HepG2 (cell line): ENCODE data around the gene DBNDD1. TPM values are rescaled to one million over a fixed set of nuclear protein-coding genes. Genes with fewer than 3 reads are reported as not detected.

Experiments
- ATAC-seq: fragments of 200-7000 bp; cut with Tn5 transposase; 3 replicates; pipeline ENCODE4 v1.9.1; 2020; ENCODE audit warnings: mild to moderate bottlenecking, moderate library complexity
- BruUV-seq: library from RNA; stranded (reverse); fragments of 400-500 nt; replicated peaks from 2 replicates; lab custom pipeline; 2021; lab: Mats Ljungman, UMichigan
- CTCF ChIA-PET: fragments of 300-600 bp; formaldehyde crosslinking; extraction: SDS; loops from one replicate; lab custom pipeline; 2021; ENCODE audit warnings: low total read pairs, inconsistent platforms, low intra/inter-chr PET ratio; lab: Yijun Ruan, JAX
- POLR2A ChIA-PET: fragments of 350-600 bp; sonication (Branson Sonifier 250); formaldehyde crosslinking; loops from one replicate; lab custom pipeline; 2020; ENCODE audit warnings: antibody characterized with exemption, inconsistent platforms; lab: Yijun Ruan, JAX
- DNase-seq: peaks from one replicate; pipeline ENCODE4 v3.0.0-alpha.2; 2015; ENCODE audit warnings: low spot score
- FAIRE-seq: peaks from 3 replicates; lab custom pipeline; 2011; peaks lifted over from hg19 to GRCh38; lab: Jason Lieb, UNC
- H2AFZ ChIP-seq: one replicate; pipeline ENCODE4 v1.6.1; 2011; ENCODE audit warnings: low read length, inconsistent platforms
- H3K27ac ChIP-seq: fragments of 300-600 bp; 3 replicates; pipeline ENCODE4 v1.8.0; 2011; ENCODE audit warnings: mixed run types, mild to moderate bottlenecking, mixed read lengths, low read length, inconsistent platforms; ENCODE audit not compliant: insufficient read depth; ENCODE audit errors: extremely low read length
- H3K27me3 ChIP-seq, 2 experiments: fragments of 200-600 bp in 1 of 2; 2 replicates in 1 of 2; 3 replicates in 1 of 2; pipeline versions ENCODE4 v1.6.0 to v1.8.0; 2011; ENCODE audit warnings: low read length in 2 of 2, mild to moderate bottlenecking in 2 of 2, moderate library complexity in 2 of 2, inconsistent platforms in 1 of 2; ENCODE audit not compliant: insufficient read depth in 2 of 2, control insufficient read depth in 1 of 2
- H3K36me3 ChIP-seq, 2 experiments: fragments of 200-600 bp in 1 of 2; replicated peaks in 1 of 2; 2 replicates in 1 of 2; 3 replicates in 1 of 2; pipeline versions ENCODE4 v1.5.1 to v1.8.0; 2011; ENCODE audit warnings: low read length in 2 of 2, inconsistent platforms in 1 of 2; ENCODE audit not compliant: insufficient read depth in 2 of 2, control insufficient read depth in 1 of 2
- H3K4me1 ChIP-seq: 2 replicates; pipeline ENCODE4 v1.5.1; 2012; ENCODE audit warnings: low read length, inconsistent platforms; ENCODE audit not compliant: insufficient read depth
- H3K4me2 ChIP-seq: 2 replicates; pipeline ENCODE4 v1.6.0; 2011; ENCODE audit warnings: low read depth, low read length, inconsistent platforms
- H3K4me3 ChIP-seq, 3 experiments: fragments of 200-600 bp in 1 of 3; sonication (generic), shearing (Covaris generic) in 1 of 3; replicated peaks in 1 of 3; 2 replicates each; pipeline ENCODE4 v1.5.1; 2011 to 2016; ENCODE audit warnings: low read length in 3 of 3, inconsistent platforms in 2 of 3, low read depth in 2 of 3, mild to moderate bottlenecking in 2 of 3, control low read depth in 1 of 3, mixed read lengths in 1 of 3; ENCODE audit not compliant: insufficient read depth in 1 of 3
- H3K79me2 ChIP-seq: one replicate; pipeline ENCODE4 v1.6.1; 2011; ENCODE audit warnings: low read length, inconsistent platforms; ENCODE audit not compliant: insufficient read depth
- H3K9ac ChIP-seq: 2 replicates; pipeline ENCODE4 v1.6.0; 2011; ENCODE audit warnings: mild to moderate bottlenecking, low read depth, low read length, inconsistent platforms; ENCODE audit not compliant: insufficient read depth
- H3K9me3 ChIP-seq: 2 replicates; pipeline ENCODE4 v1.5.1; 2012; ENCODE audit warnings: mild to moderate bottlenecking, low read length
- H4K20me1 ChIP-seq: 2 replicates; pipeline ENCODE4 v1.6.0; 2011; ENCODE audit warnings: inconsistent platforms, mild to moderate bottlenecking, low read length, moderate library complexity; ENCODE audit not compliant: insufficient read depth
- AHR ChIP-seq: IDR thresholded peaks from 2 replicates; pipeline ENCODE4 v1.6.1; 2018; ENCODE audit warnings: missing genetic modification reagents, missing compliant biosample characterization
- ATF6 ChIP-seq: sonication (generic); formaldehyde crosslinking; conservative IDR thresholded peaks from 2 replicates; pipeline ENCODE4 v1.4.0; 2020; ENCODE audit warnings: missing genetic modification reagents
- IRX3 ChIP-seq: sonication (generic); formaldehyde crosslinking; IDR thresholded peaks from 2 replicates; pipeline ENCODE4 v1.8.1; 2023; ENCODE audit warnings: mild to moderate bottlenecking, low read depth, missing genetic modification reagents, borderline replicate concordance
- MLX ChIP-seq: IDR thresholded peaks from 2 replicates; pipeline ENCODE4 v1.6.1; 2016
- NPAS2 ChIP-seq: sonication (generic); formaldehyde crosslinking; IDR thresholded peaks from 2 replicates; pipeline ENCODE4 v1.8.0; 2022; ENCODE audit warnings: mild to moderate bottlenecking, missing genetic modification reagents, borderline replicate concordance
- PCBP1 ChIP-seq: fragments of 200-400 bp; formaldehyde crosslinking; IDR thresholded peaks from 2 replicates; pipeline ENCODE4 v1.6.1; 2017; ENCODE audit warnings: mild to moderate bottlenecking, low read depth, low read length, borderline replicate concordance
- PCBP2 ChIP-seq: fragments of 200-400 bp; formaldehyde crosslinking; optimal IDR thresholded peaks from 2 replicates; pipeline ENCODE3; 2018; ENCODE audit warnings: low read length, low read depth; ENCODE audit not compliant: poor library complexity, severe bottlenecking
- PTBP1 ChIP-seq: fragments of 200-400 bp; formaldehyde crosslinking; IDR thresholded peaks from 2 replicates; pipeline ENCODE4 v1.6.1; 2018; ENCODE audit warnings: low read length, low read depth; ENCODE audit not compliant: poor library complexity, severe bottlenecking
- SMYD3 ChIP-seq: sonication (generic); formaldehyde crosslinking; IDR thresholded peaks from 2 replicates; pipeline ENCODE4 v1.8.1; 2023; ENCODE audit warnings: mild to moderate bottlenecking, missing genetic modification reagents
- ZBTB1 ChIP-seq: sonication (generic); formaldehyde crosslinking; IDR thresholded peaks from 2 replicates; pipeline ENCODE4 v1.4.0; 2020; ENCODE audit warnings: missing genetic modification reagents, borderline replicate concordance
- ZC3H13 ChIP-seq: sonication (generic); formaldehyde crosslinking; IDR thresholded peaks from 2 replicates; pipeline ENCODE4 v1.8.1; 2023; ENCODE audit warnings: mild to moderate bottlenecking, missing genetic modification reagents, moderate library complexity
- ZFY ChIP-seq: sonication (generic); formaldehyde crosslinking; IDR thresholded peaks from 2 replicates; pipeline ENCODE4 v1.4.0; 2020; ENCODE audit warnings: missing genetic modification reagents
- ZNF30 ChIP-seq: sonication (generic); formaldehyde crosslinking; IDR thresholded peaks from 2 replicates; pipeline ENCODE4 v1.5.0; 2020; ENCODE audit warnings: mild to moderate bottlenecking, missing genetic modification reagents
- ZNF34 ChIP-seq: sonication (generic); formaldehyde crosslinking; IDR thresholded peaks from 2 replicates; pipeline ENCODE4 v1.4.0; 2020; ENCODE audit warnings: mild to moderate bottlenecking, missing genetic modification reagents, borderline replicate concordance
- WGBS: methylation state at CpG from one replicate; pipeline ENCODE4 v1.1.6; 2017; ENCODE audit warnings: low lambda C conversion rate; 5-methylcytosine and 5-hydroxymethylcytosine counted together
- in situ Hi-C: cut with HindIII; loops from 2 replicates; pipeline ENCODE4 v1.10.0; 2017; ENCODE audit warnings: low pct_unique_long_range_greater_than_20kb; ENCODE audit not compliant: extremely low pct_ligation_motif_present
- intact Hi-C: fragments of 100-400 bp; cut with micrococcal nuclease; formaldehyde crosslinking; loops from one replicate; pipeline ENCODE4 v1.10.0; 2022; ENCODE audit not compliant: unreplicated experiment
- polyA plus RNA-seq, 8 experiments: library from polyadenylated mRNA; depleted of rRNA in 3 of 8; stranded (reverse) in 7 of 8; unstranded in 1 of 8; fragments of >200 nt; fragmentation: Illumina TruSeq in 4 of 8; extraction: Trizol in 4 of 8; gene quantifications; 2 replicates each; pipeline versions ENCODE4 v1.2.1 to v1.2.3, GENCODE V29; 2011 to 2016; ENCODE audit warnings: low read depth in 4 of 8, missing spikeins in 1 of 8, mixed read lengths in 1 of 8; ENCODE audit not compliant: insufficient read depth in 1 of 8
- total RNA-seq, 5 experiments: library from RNA; depleted of rRNA; stranded (reverse); fragments of >200 nt; fragmentation: Illumina TruSeq; extraction: Trizol; gene quantifications; 2 replicates each; pipeline ENCODE4 v1.2.3, GENCODE V29; 2016; ENCODE audit warnings: low read depth in 1 of 5
- TF ChIP-seq, protein P1 (sequence below): sonication (generic); formaldehyde crosslinking; IDR thresholded peaks from 2 replicates; pipeline ENCODE4 v1.8.0; 2022; ENCODE audit warnings: mild to moderate bottlenecking, missing genetic modification reagents, moderate library complexity
- TF ChIP-seq, protein P2 (sequence below): sonication (generic); formaldehyde crosslinking; IDR thresholded peaks from 2 replicates; pipeline ENCODE4 v1.4.0; 2020; ENCODE audit warnings: mild to moderate bottlenecking, missing genetic modification reagents

Gene DBNDD1
- total and polyA plus RNA-seq, 2 of the 13 experiments (the other 11 are each of a cell fraction or from before 2014, with no cell fraction given), result 17.0 to 40.4 TPM

DNA sequence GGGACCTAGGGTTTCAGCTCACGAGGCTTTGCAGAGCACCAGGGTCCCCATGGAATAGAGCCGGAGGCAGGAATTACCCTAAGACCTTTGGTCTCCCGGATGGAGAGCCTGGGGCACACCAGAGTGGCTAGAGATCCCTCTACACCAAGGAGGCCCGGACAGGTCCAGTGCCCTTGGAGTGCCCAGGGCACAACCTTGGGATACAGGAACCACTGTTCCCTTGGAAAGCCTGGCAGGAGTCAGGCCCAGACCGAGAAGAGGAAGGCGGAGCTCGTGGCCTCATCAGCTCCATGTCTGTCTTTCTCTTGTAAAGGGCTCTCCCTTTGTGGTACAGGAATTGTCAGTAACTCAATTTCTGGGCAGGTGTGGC lies 3.8 kb upstream of the DBNDD1 start (continued):
- TF ChIP-seq, protein P1, sequence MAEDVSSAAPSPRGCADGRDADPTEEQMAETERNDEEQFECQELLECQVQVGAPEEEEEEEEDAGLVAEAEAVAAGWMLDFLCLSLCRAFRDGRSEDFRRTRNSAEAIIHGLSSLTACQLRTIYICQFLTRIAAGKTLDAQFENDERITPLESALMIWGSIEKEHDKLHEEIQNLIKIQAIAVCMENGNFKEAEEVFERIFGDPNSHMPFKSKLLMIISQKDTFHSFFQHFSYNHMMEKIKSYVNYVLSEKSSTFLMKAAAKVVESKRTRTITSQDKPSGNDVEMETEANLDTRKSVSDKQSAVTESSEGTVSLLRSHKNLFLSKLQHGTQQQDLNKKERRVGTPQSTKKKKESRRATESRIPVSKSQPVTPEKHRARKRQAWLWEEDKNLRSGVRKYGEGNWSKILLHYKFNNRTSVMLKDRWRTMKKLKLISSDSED (CRISPR knock-in tag), result no peak
- TF ChIP-seq, protein P2, sequence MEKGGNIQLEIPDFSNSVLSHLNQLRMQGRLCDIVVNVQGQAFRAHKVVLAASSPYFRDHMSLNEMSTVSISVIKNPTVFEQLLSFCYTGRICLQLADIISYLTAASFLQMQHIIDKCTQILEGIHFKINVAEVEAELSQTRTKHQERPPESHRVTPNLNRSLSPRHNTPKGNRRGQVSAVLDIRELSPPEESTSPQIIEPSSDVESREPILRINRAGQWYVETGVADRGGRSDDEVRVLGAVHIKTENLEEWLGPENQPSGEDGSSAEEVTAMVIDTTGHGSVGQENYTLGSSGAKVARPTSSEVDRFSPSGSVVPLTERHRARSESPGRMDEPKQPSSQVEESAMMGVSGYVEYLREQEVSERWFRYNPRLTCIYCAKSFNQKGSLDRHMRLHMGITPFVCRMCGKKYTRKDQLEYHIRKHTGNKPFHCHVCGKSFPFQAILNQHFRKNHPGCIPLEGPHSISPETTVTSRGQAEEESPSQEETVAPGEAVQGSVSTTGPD (CRISPR knock-in tag), result no peak
- no peak for TF ChIP-seq PCBP2
- no peak for TF ChIP-seq IRX3 (CRISPR knock-in tag)
- no peak for TF ChIP-seq ZBTB1 (CRISPR knock-in tag)
- TF ChIP-seq ZC3H13 (CRISPR knock-in tag), result no peak

DNA sequence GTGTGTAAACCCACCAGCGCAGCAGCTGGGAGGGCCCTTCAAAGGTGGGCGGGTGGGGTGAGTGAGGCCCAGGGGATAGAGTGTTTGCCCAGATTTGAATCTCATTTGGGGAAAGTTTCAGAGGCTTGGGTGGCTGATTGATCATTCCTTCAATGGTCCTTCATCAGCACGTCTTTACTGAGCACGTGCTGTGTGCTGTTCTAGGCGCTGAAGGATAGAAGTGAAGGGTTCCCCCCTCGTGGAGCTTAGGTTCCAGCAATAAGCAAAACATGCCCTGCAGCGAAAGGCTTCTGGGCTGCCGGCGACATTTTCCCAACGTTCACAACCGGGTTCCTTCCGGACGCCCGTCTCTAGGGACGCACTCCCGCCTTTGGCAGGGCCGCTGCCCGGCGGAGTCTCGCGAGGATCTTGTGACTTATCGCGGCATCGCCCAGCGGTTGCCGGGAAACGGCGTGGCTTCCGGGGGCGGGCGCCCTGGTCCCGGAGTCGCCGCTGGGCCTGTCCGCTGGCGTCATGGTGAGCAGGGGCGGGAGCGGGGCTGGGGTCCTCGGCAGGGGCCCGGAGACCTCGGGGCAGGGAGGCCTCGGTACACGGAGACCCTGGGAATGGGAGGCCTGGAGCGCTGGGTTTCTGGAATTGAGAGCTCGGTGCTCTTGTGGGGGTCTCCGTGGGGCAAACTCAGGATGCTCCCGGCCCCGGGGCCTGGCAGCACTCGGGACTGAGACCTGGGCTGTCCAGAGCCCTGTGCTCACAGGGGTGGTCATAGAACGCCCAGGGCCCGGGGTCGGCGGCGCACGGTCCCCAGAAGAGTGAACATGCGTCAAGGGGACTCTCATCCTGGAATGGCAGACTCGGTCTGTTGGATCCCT lies 3.2 kb upstream of the DBNDD1 start:
- POLR2A ChIA-PET, result interaction anchor here (0.7 to 2.3 kb wide), 6 partner anchors 24 to 201 kb away, joined by 3 to 7 read pairs (median 4); partner anchors contain the start of gene TUBB3
- CTCF ChIA-PET, result no interaction called here
- DNase-seq (peak; percentile 92), ATAC-seq (peak; percentile 79), FAIRE-seq (peak; percentile 86)
- peak overlapping the region; percentile 75 for H3K27ac ChIP-seq
- WGBS, result 5% methylated on average over 20 of the region's 57 CpGs
- peaks cover 8% of the 10 kb centered on the region for H3K79me2 ChIP-seq
- H3K4me1 ChIP-seq, result peaks cover 44% of the 10 kb centered on the region
- H2AFZ ChIP-seq, result no peak overlapping the region
- TSS peak; percentile 59 for BruUV-seq
- no peaks in the 10 kb centered on the region for H4K20me1 ChIP-seq
- H3K9me3 ChIP-seq, result no peaks in the 10 kb centered on the region
- H3K4me2 ChIP-seq, result peak overlapping the region; percentile 92
- no peaks in the 10 kb centered on the region; a peak in 1 of 5 replicates for H3K27me3 ChIP-seq
- H3K4me3 ChIP-seq, result peak overlapping the region; percentile 82 to 87 (median 82)
- in situ Hi-C loops, result loop anchor here (5.0 kb wide), 1 partner anchor 100 kb away; the partner anchor contains the start of gene TUBB3
- intact Hi-C loops, result loop anchor here (5.0 kb wide), 1 partner anchor 100 kb away; the partner anchor contains the start of gene TUBB3
- peak overlapping the region; percentile 81 for H3K9ac ChIP-seq
- H3K36me3 ChIP-seq, result peaks cover 0 to 2% of the 10 kb centered on the region in 2 experiments; a peak in 1 of 5 replicates
- TF ChIP-seq AHR (0 out of 2 replicates have a peak, but pooled peaks have one; percentile 76), PTBP1 (no peak), PCBP1 (no peak), SMYD3 (CRISPR knock-in tag) (0 out of 2 replicates have a peak, but pooled peaks have one; percentile 67), MLX (CRISPR knock-in tag) (peak; percentile 25; the same call in 1 of the 2 replicates), ZFY (CRISPR knock-in tag) (peak; percentile 94), NPAS2 (CRISPR knock-in tag) (no peak), ZNF30 (no peak), ZNF34 (CRISPR knock-in tag) (0 out of 2 replicates have a peak, but pooled peaks have one; percentile 89), ATF6 (CRISPR knock-in tag) (0 out of 2 replicates have a peak, but pooled peaks have one; percentile 49)
